K562 (cell line): Measurements from ENCODE around the gene PHTF2. TPM values are rescaled to one million over a fixed set of nuclear protein-coding genes. Genes with fewer than 3 reads are reported as not detected.

Experiments
- ATAC-seq: fragments of 200-7000 bp; cut with Tn5 transposase; 3 replicates; pipeline ENCODE4 v1.9.1; 2020; ENCODE audit warnings: moderate library complexity
- BruUV-seq: library from RNA; stranded (reverse); fragments of 400-500 nt; replicated peaks from 2 replicates; lab custom pipeline; 2021; lab: Mats Ljungman, UMichigan
- CTCF ChIA-PET: fragments of 300-600 bp; formaldehyde crosslinking; extraction: SDS; loops from one replicate; lab custom pipeline; 2021; ENCODE audit warnings: low intra/inter-chr PET ratio; lab: Yijun Ruan, JAX
- POLR2A ChIA-PET: fragments of 300-600, 350-650 bp; sonication (Branson Sonifier 250); formaldehyde crosslinking; extraction: SDS; loops from one replicate; lab custom pipeline; 2021; ENCODE audit warnings: antibody characterized with exemption, inconsistent platforms; lab: Yijun Ruan, JAX
- DNase-seq, 4 experiments: peaks; one replicate each; pipeline versions ENCODE4 v3.0.0 to v3.0.0-alpha.2; 2011 to 2018; ENCODE audit warnings: low spot score in 3 of 4, mixed read lengths in 3 of 4; ENCODE audit errors: extremely low read depth in 1 of 4
- FAIRE-seq: peaks from 2 replicates; lab custom pipeline; 2011; peaks lifted over from hg19 to GRCh38; lab: Jason Lieb, UNC
- H2AFZ ChIP-seq: 2 replicates; pipeline ENCODE4 v1.6.0; 2011; ENCODE audit warnings: low read depth, low read length, control low read depth, inconsistent platforms
- H3K27ac ChIP-seq: fragments of 200-600 bp; 3 replicates; pipeline ENCODE4 v1.8.0; 2011; ENCODE audit warnings: low read depth, mild to moderate bottlenecking, control low read depth, inconsistent platforms, low read length, moderate library complexity, mixed read lengths; ENCODE audit errors: extremely low read depth
- H3K27me3 ChIP-seq, 2 experiments: fragments of 300-600 bp in 1 of 2; 2 replicates in 1 of 2; 3 replicates in 1 of 2; pipeline versions ENCODE4 v1.6.0 to v1.8.0; 2011; ENCODE audit warnings: inconsistent platforms in 2 of 2, low read length in 2 of 2, mild to moderate bottlenecking in 1 of 2, mixed read lengths in 1 of 2, moderate library complexity in 1 of 2; ENCODE audit not compliant: control insufficient read depth in 2 of 2, insufficient read depth in 2 of 2
- H3K36me3 ChIP-seq: fragments of 300-600 bp; 3 replicates; pipeline ENCODE4 v1.8.0; 2011; ENCODE audit warnings: mild to moderate bottlenecking, low read length, inconsistent platforms; ENCODE audit not compliant: control insufficient read depth, insufficient read depth
- H3K4me1 ChIP-seq, 2 experiments: fragments of 200-600 bp in 1 of 2; replicated peaks in 1 of 2; 2 replicates in 1 of 2; 3 replicates in 1 of 2; pipeline versions ENCODE4 v1.5.1 to v1.8.0; 2011; ENCODE audit warnings: inconsistent platforms in 2 of 2, low read length in 2 of 2, mild to moderate bottlenecking in 1 of 2, mixed read lengths in 1 of 2, moderate library complexity in 1 of 2; ENCODE audit not compliant: control insufficient read depth in 2 of 2, insufficient read depth in 2 of 2
- H3K4me2 ChIP-seq: 2 replicates; pipeline ENCODE4 v1.6.1; 2011; ENCODE audit warnings: low read length, control low read depth, inconsistent platforms, mixed read lengths; ENCODE audit not compliant: insufficient read depth
- H3K4me3 ChIP-seq: fragments of 200-600 bp; sonication (generic), shearing (Covaris generic); 2 replicates; pipeline ENCODE4 v1.5.1; 2016; ENCODE audit warnings: control low read depth, inconsistent platforms
- H3K79me2 ChIP-seq: fragments of 200-600 bp; 3 replicates; pipeline ENCODE4 v1.8.0; 2011; ENCODE audit warnings: low read length, inconsistent platforms; ENCODE audit not compliant: control insufficient read depth, insufficient read depth
- H3K9ac ChIP-seq, 2 experiments: 2 replicates each; pipeline versions ENCODE4 v1.6.0 to v1.6.1; 2011; ENCODE audit warnings: low read depth in 2 of 2, low read length in 2 of 2, control low read depth in 1 of 2, inconsistent platforms in 1 of 2, mild to moderate bottlenecking in 1 of 2, mixed read lengths in 1 of 2; ENCODE audit not compliant: insufficient read depth in 1 of 2
- H3K9me1 ChIP-seq: one replicate; pipeline ENCODE4 v1.6.0; 2011; ENCODE audit warnings: inconsistent platforms, mild to moderate bottlenecking, low read length, moderate library complexity; ENCODE audit not compliant: control insufficient read depth, insufficient read depth
- H3K9me3 ChIP-seq: replicated peaks from 2 replicates; pipeline ENCODE4 v1.5.1; 2011; ENCODE audit warnings: low read depth, low read length, inconsistent platforms; ENCODE audit not compliant: control insufficient read depth, insufficient read depth
- H4K20me1 ChIP-seq: replicated peaks from 2 replicates; pipeline ENCODE4 v1.6.1; 2011; ENCODE audit warnings: low read length, inconsistent platforms, mixed read lengths; ENCODE audit not compliant: control insufficient read depth, insufficient read depth
- ARNT ChIP-seq, 2 experiments: fragments of 450-650 bp; IDR thresholded peaks; 2 replicates each; pipeline ENCODE4 v1.6.1; 2016; ENCODE audit warnings: mild to moderate bottlenecking in 1 of 2
- CBX3 ChIP-seq, 2 experiments: IDR thresholded peaks; 1 replicate in 1 of 2; 2 replicates in 1 of 2; pipeline ENCODE4 v1.6.1; 2012; ENCODE audit warnings: inconsistent platforms in 2 of 2, low read length in 2 of 2, borderline replicate concordance in 1 of 2, control low read depth in 1 of 2
- EHMT2 ChIP-seq: fragments of 450-650 bp; IDR thresholded peaks from 2 replicates; pipeline ENCODE4 v1.6.1; 2018; ENCODE audit warnings: antibody characterized with exemption
- MCM5 ChIP-seq: fragments of 450-650 bp; IDR thresholded peaks from 2 replicates; pipeline ENCODE4 v1.6.1; 2016; ENCODE audit warnings: low read depth
- TRIM24 ChIP-seq, 2 experiments: fragments of 450-650 bp; IDR thresholded peaks; 2 replicates each; pipeline ENCODE4 v1.6.1; 2016
- TRIM28 ChIP-seq: fragments of 450-650 bp; IDR thresholded peaks from 2 replicates; pipeline ENCODE4 v1.6.1; 2017
- ZNF384 ChIP-seq: IDR thresholded peaks from 2 replicates; pipeline ENCODE4 v1.6.1; 2012; ENCODE audit warnings: low read depth, low read length, improper control_type of control experiment
- WGBS: fragments of 100-300 bp; shearing (Covaris generic); methylation state at CpG from one replicate; pipeline ENCODE4 v1.1.6; 2016; ENCODE audit warnings: low coverage, mixed read lengths; ENCODE audit not compliant: insufficient coverage; ENCODE audit errors: missing lambda C conversion rate; 5-methylcytosine and 5-hydroxymethylcytosine counted together
- in situ Hi-C: fragments of 300-500 bp; cut with MboI; formaldehyde crosslinking; loops from 4 replicates; pipeline ENCODE4 v1.15.0; 2018; ENCODE audit warnings: inconsistent platforms, mixed read lengths
- intact Hi-C: fragments of 100-400 bp; cut with micrococcal nuclease; formaldehyde crosslinking; loops from 2 replicates; pipeline ENCODE4 v1.14.2; 2022
- polyA plus RNA-seq, 8 experiments: library from polyadenylated mRNA; depleted of rRNA in 4 of 8; stranded (reverse) in 5 of 8; unstranded in 3 of 8; fragments of >200 nt; fragmentation: Nextera tagmentation in 2 of 8; fragmentation: Illumina TruSeq in 1 of 8; extraction: Ambion mirVana in 2 of 8; extraction: Trizol in 1 of 8; gene quantifications; 2 replicates each; pipeline versions ENCODE4 v1.2.1 to v1.2.3, GENCODE V29; 2011 to 2014; ENCODE audit warnings: inconsistent platforms in 1 of 8, missing spikeins in 1 of 8
- total RNA-seq, 7 experiments: library from RNA; depleted of rRNA in 6 of 7; stranded (reverse); fragments of >200 nt in 6 of 7; fragmentation: Illumina TruSeq in 2 of 7; extraction: Trizol in 2 of 7; gene quantifications; 2 replicates each; pipeline versions ENCODE4 v1.2.1 to v1.2.3, GENCODE V29; 2011 to 2021; ENCODE audit warnings: low replicate concordance in 1 of 7
- TF ChIP-seq, protein P1 (sequence below): fragments of 250-450 bp; sonication (Bioruptor Pico); IDR thresholded peaks from 2 replicates; pipeline ENCODE4 v1.6.1; 2021; ENCODE audit warnings: mild to moderate bottlenecking
- TF ChIP-seq, protein P2 (sequence below): fragments of 450-650 bp; IDR thresholded peaks from 2 replicates; pipeline ENCODE4 v1.6.1; 2018; ENCODE audit warnings: mild to moderate bottlenecking, low read depth; ENCODE audit not compliant: partially characterized antibody
- TF ChIP-seq, protein P3 (sequence below): fragments of 250-450 bp; sonication (Bioruptor Pico); IDR thresholded peaks from 2 replicates; pipeline ENCODE4 v1.5.1; 2021; ENCODE audit warnings: mild to moderate bottlenecking

Gene PHTF2
- total and polyA plus RNA-seq, 9 of the 15 experiments (the other 6 are each of a cell fraction or from before 2014, with no cell fraction given): 17.9 to 43.6 (median 25.4) TPM

DNA sequence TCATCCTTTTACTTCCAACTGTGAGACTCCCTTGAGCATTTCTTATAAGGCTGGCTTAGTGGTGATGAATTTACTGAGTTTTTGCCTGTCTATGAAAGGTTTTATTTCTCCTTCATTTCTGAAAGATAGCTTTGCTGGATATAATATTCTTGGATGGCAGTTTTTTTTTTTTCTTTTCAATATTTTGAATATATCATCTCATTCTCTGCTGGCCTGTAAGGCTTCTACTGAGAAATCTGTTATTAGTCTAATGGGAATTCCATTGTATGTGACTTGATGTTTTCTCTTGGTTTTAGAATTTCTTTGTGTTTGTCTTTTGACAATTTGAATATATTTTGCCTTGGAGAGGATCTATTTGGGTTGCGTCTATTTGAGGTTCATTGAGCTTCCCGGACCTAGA, 22.4 kb downstream of the PHTF2 start:
- POLR2A ChIA-PET: interaction anchor here (0.6 to 1.6 kb wide), 2 partner anchors 11 to 22 kb away, joined by 3 to 6 read pairs; partner anchors contain the start of gene PHTF2
- H3K4me2 ChIP-seq: no peak overlapping the region
- no peaks in the 10 kb centered on the region for H3K27me3 ChIP-seq
- ATAC-seq: no peak
- no peak overlapping the region for H2AFZ ChIP-seq
- H3K36me3 ChIP-seq: peaks cover 26% of the 10 kb centered on the region; the same call in 2 of the 3 replicates
- H3K9me1 ChIP-seq: no peaks in the 10 kb centered on the region
- in situ Hi-C loops: no loop called here
- BruUV-seq: no TSS peak
- CTCF ChIA-PET: no interaction called here
- H3K9me3 ChIP-seq: peaks cover 12% of the 10 kb centered on the region
- H4K20me1 ChIP-seq: no peaks in the 10 kb centered on the region
- intact Hi-C loops: no loop called here
- 88% methylated on average over 2 of the region's 2 CpGs for WGBS
- H3K79me2 ChIP-seq: peaks cover 91% of the 10 kb centered on the region
- FAIRE-seq: no peak
- H3K9ac ChIP-seq: no peak overlapping the region
- H3K4me3 ChIP-seq: no peak overlapping the region
- peaks cover 13 to 15% of the 10 kb centered on the region in 2 experiments; a peak in 4 of 5 replicates for H3K4me1 ChIP-seq
- H3K27ac ChIP-seq: no peak overlapping the region
- TF ChIP-seq ZNF384: 0 out of 2 replicates have a peak, but pooled peaks have one; percentile 21
- TF ChIP-seq, protein P1, sequence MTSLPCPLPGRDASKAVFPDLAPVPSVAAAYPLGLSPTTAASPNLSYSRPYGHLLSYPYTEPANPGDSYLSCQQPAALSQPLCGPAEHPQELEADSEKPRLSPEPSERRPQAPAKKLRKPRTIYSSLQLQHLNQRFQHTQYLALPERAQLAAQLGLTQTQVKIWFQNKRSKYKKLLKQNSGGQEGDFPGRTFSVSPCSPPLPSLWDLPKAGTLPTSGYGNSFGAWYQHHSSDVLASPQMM (CRISPR knock-in tag): no peak
- TF ChIP-seq EHMT2: 0 out of 2 replicates have a peak, but pooled peaks have one; percentile 15
- TF ChIP-seq, protein P2, sequence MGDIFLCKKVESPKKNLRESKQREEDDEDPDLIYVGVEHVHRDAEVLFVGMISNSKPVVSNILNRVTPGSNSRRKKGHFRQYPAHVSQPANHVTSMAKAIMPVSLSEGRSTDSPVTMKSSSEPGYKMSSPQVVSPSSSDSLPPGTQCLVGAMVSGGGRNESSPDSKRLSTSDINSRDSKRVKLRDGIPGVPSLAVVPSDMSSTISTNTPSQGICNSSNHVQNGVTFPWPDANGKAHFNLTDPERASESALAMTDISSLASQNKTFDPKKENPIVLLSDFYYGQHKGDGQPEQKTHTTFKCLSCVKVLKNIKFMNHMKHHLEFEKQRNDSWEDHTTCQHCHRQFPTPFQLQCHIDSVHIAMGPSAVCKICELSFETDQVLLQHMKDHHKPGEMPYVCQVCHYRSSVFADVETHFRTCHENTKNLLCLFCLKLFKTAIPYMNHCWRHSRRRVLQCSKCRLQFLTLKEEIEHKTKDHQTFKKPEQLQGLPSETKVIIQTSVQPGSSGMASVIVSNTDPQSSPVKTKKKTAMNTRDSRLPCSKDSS: peak; percentile 61
- peak in 1 of 2 experiments; percentile 58; a peak in 2 of 4 replicates for TF ChIP-seq TRIM24 (IDR thresholded peaks at IDR 0.05)
- peak; percentile 82; the same call in 1 of the 2 replicates for TF ChIP-seq TRIM28
- no peak for TF ChIP-seq MCM5
- TF ChIP-seq CBX3 (IDR thresholded peaks at IDR 0.05; ENCODE audit: borderline replicate concordance in 1 of 2, low read length in 2 of 2): peak in 1 of 2 experiments; percentile 97; a peak in 2 of 3 replicates
- TF ChIP-seq ARNT (IDR thresholded peaks at IDR 0.05): peak in 1 of 2 experiments; percentile 28; a peak in 1 of 4 replicates
- TF ChIP-seq, protein P3, sequence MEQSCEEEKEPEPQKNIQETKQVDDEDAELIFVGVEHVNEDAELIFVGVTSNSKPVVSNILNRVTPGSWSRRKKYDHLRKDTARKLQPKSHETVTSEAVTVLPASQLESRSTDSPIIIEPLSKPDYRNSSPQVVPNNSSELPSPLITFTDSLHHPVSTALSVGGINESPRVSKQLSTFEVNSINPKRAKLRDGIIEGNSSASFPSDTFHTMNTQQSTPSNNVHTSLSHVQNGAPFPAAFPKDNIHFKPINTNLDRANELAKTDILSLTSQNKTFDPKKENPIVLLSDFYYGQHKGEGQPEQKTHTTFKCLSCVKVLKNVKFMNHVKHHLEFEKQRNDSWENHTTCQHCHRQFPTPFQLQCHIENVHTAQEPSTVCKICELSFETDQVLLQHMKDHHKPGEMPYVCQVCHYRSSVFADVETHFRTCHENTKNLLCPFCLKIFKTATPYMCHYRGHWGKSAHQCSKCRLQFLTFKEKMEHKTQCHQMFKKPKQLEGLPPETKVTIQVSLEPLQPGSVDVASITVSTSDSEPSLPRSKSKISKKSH (CRISPR knock-in tag): 0 out of 2 replicates have a peak, but pooled peaks have one; percentile 30
- TF ChIP-seq, all 486 proteins: peak for 8
- no peak for DNase-seq
